Measurements from ENCODE around the gene COL4A2. TPM values are rescaled to one million over a fixed set of nuclear protein-coding genes. Genes with fewer than 3 reads are reported as not detected.

Gene COL4A2
- polyA plus RNA-seq, 1 donor (not counting 4 experiments of a cell fraction or from before 2014, with no cell fraction given), result 30.7 TPM

GRCh38 chr13:110471833-110472162 lies 164.7 kb downstream of the COL4A2 start:
- Histone ChIP-seq H4K20me1 (ENCODE audit: control insufficient read depth, extremely low read depth, insufficient read depth, low read length) (no peaks in the 10 kb centered on the region), H3K9me1 (ENCODE audit: control insufficient read depth, extremely low read depth, insufficient read depth, low read length) (no peaks in the 10 kb centered on the region), H3K9ac (ENCODE audit: control insufficient read depth, extremely low read depth, insufficient read depth, low read length) (no peak overlapping the region), H3K4me1 (ENCODE audit: control insufficient read depth, extremely low read depth, insufficient read depth, low read length) (no peaks in the 10 kb centered on the region), H2AFZ (ENCODE audit: control insufficient read depth, low read length) (no peak overlapping the region), H3K27ac (ENCODE audit: control insufficient read depth, insufficient read depth, low read length) (no peak overlapping the region), H3K79me2 (ENCODE audit: control insufficient read depth, insufficient read depth, low read length) (no peaks in the 10 kb centered on the region), H3K4me2 (ENCODE audit: control insufficient read depth, extremely low read depth, insufficient read depth, low read depth, low read length) (no peak overlapping the region), H3K36me3 (ENCODE audit: control insufficient read depth in 2 of 2, extremely low read depth in 1 of 2, insufficient read depth in 2 of 2, low read length in 2 of 2) (peaks cover 14 to 31% of the 10 kb centered on the region in 2 experiments), H3K4me3 (ENCODE audit: control insufficient read depth in 2 of 3, extremely low read depth in 1 of 3, insufficient read depth in 2 of 3, low read depth in 1 of 3, low read length in 3 of 3) (no peak overlapping the region), H3K27me3 (ENCODE audit: control insufficient read depth, extremely low read depth, insufficient read depth, low read length) (no peaks in the 10 kb centered on the region), H3K9me3 (ENCODE audit: control insufficient read depth, low read depth, low read length) (no peaks in the 10 kb centered on the region)
- FAIRE-seq (no peak), DNase-seq (ENCODE audit: low read depth, low spot score) (no peak)
- TF ChIP-seq CTCF (optimal IDR thresholded peaks at IDR 0.05 in 1 of 3, IDR thresholded peaks at IDR 0.05 in 1 of 3, conservative IDR thresholded peaks at IDR 0.05 in 1 of 3; ENCODE audit: extremely low read depth in 1 of 3, insufficient read depth in 2 of 3, low read length in 3 of 3) (no peak), EZH2 (IDR thresholded peaks at IDR 0.05; ENCODE audit: low read length) (no peak)
- dilution Hi-C loops (cut with MboI; ENCODE audit: extremely low pct_ligation_motif_present, low sequenced_read_pairs), result no loop called here

- H3K79me2 ChIP-seq (ENCODE audit: control insufficient read depth, insufficient read depth, low read length), result no peaks in the 10 kb centered on the region
- DNase-seq (ENCODE audit: low read depth, low spot score) (no peak), FAIRE-seq (no peak)
- TF ChIP-seq CTCF (optimal IDR thresholded peaks at IDR 0.05 in 1 of 3, IDR thresholded peaks at IDR 0.05 in 1 of 3, conservative IDR thresholded peaks at IDR 0.05 in 1 of 3; ENCODE audit: extremely low read depth in 1 of 3, insufficient read depth in 2 of 3, low read length in 3 of 3), result no peak
- TF ChIP-seq EZH2 (IDR thresholded peaks at IDR 0.05; ENCODE audit: low read length), result no peak
- no peak overlapping the region for H3K9ac ChIP-seq (ENCODE audit: control insufficient read depth, extremely low read depth, insufficient read depth, low read length)
- H3K4me3 ChIP-seq (ENCODE audit: control insufficient read depth in 2 of 3, extremely low read depth in 1 of 3, insufficient read depth in 2 of 3, low read depth in 1 of 3, low read length in 3 of 3), result no peak overlapping the region
- no peaks in the 10 kb centered on the region for H3K9me3 ChIP-seq (ENCODE audit: control insufficient read depth, low read depth, low read length)
- no peak overlapping the region for H3K4me2 ChIP-seq (ENCODE audit: control insufficient read depth, extremely low read depth, insufficient read depth, low read depth, low read length)
- H2AFZ ChIP-seq (ENCODE audit: control insufficient read depth, low read length), result no peak overlapping the region
- H4K20me1 ChIP-seq (ENCODE audit: control insufficient read depth, extremely low read depth, insufficient read depth, low read length), result no peaks in the 10 kb centered on the region
- H3K4me1 ChIP-seq (ENCODE audit: control insufficient read depth, extremely low read depth, insufficient read depth, low read length), result no peaks in the 10 kb centered on the region
- H3K9me1 ChIP-seq (ENCODE audit: control insufficient read depth, extremely low read depth, insufficient read depth, low read length), result no peaks in the 10 kb centered on the region
- dilution Hi-C loops (cut with MboI; ENCODE audit: extremely low pct_ligation_motif_present, low sequenced_read_pairs), result no loop called here
- H3K36me3 ChIP-seq (ENCODE audit: control insufficient read depth in 2 of 2, extremely low read depth in 1 of 2, insufficient read depth in 2 of 2, low read length in 2 of 2), result peaks cover 12 to 26% of the 10 kb centered on the region in 2 experiments
- H3K27me3 ChIP-seq (ENCODE audit: control insufficient read depth, extremely low read depth, insufficient read depth, low read length), result no peaks in the 10 kb centered on the region
- H3K27ac ChIP-seq (ENCODE audit: control insufficient read depth, insufficient read depth, low read length), result no peak overlapping the region
Observed at GRCh38 chr13:110472904-110473563, 165.9 kb downstream of the COL4A2 start.

Data from keratinocyte (primary cell).